ENCODE measurements around the gene ARHGAP9.

The ARHGAP9 gene

GRCh38 chr12:57471661-57472060 lies 8.0 kb downstream of the ARHGAP9 start:
- no peak for DNase-seq

DNA sequence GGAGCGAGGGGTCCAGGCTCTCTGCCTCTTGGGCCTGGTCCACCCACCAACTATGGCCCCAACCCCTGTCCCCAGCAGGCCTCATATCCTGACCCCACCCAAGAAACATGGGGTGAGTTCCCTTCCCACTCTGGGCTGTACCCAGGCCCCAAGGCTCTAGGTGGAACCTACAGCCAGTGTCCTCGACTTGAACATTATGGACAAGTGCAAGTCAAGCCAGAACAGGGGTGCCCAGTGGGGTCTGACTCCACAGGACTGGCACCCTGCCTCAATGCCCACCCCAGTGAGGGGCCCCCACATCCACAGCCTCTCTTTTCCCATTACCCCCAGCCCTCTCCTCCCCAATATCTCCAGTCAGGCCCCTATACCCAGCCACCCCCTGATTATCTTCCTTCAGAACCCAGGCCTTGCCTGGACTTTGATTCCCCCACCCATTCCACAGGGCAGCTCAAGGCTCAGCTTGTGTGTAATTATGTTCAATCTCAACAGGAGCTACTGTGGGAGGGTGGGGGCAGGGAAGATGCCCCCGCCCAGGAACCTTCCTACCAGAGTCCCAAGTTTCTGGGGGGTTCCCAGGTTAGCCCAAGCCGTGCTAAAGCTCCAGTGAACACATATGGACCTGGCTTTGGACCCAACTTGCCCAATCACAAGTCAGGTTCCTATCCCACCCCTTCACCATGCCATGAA lies 8.6 kb downstream of the ARHGAP9 start:
- no peak for DNase-seq

DNA sequence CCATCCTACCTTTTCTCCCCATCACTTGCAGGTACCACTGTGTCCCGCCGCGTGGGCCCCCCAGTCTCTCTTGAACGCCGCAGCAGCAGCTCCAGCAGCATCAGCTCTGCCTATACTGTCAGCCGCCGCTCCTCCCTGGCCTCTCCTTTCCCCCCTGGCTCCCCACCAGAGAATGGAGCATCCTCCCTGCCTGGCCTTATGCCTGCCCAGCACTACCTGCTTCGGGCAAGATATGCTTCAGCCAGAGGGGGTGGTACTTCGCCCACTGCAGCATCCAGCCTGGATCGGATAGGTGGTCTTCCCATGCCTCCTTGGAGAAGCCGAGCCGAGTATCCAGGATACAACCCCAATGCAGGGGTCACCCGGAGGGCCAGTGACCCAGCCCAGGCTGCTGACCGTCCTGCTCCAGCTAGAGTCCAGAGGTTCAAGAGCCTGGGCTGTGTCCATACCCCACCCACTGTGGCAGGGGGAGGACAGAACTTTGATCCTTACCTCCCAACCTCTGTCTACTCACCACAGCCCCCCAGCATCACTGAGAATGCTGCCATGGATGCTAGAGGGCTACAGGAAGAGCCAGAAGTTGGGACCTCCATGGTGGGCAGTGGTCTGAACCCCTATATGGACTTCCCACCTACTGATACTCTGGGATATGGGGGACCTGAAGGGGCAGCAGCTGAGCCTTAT lies 9.2 kb downstream of the ARHGAP9 start:
- no peak for DNase-seq

GRCh38 chr12:57469296-57470164 lies 10.1 kb downstream of the ARHGAP9 start:
- DNase-seq: no peak

DNA sequence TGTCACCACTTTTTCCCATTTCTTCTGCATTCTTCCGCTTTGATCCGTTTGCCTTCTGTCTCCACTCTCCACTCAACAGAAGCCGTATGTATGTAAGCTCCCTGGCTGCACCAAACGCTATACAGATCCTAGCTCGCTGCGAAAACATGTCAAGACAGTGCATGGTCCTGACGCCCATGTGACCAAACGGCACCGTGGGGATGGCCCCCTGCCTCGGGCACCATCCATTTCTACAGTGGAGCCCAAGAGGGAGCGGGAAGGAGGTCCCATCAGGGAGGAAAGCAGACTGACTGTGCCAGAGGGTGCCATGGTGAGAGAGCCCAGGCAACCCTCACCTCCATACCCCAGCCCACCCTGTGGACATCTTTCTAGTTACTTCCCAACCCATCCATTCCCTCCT lies 11.8 kb downstream of the ARHGAP9 start:
- no peak for DNase-seq

DNA sequence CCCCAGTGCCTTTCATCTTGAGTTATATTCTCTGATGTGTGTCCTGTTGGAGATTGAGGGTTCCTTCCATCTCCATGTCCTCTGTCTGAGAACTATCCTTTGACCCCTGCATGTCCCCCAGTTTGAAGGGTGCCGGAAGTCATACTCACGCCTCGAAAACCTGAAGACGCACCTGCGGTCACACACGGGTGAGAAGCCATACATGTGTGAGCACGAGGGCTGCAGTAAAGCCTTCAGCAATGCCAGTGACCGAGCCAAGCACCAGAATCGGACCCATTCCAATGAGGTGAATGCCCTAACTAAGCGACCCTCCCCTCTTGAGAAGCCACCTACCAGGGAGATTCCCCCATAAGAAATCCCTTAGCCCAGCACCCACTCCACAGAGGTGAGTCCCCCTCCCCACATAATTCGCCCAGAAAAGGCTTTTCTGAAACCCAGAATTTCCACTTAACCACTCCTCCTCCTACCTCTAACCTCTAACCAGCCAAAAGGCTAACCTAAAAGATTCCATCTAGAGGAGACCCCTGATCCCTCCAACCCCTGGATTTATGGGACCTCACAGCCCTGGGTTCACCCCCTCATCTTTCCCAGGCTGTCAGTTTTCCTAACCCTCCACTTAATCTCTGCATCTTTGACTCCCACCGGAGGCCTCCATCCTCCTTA lies 12.3 kb downstream of the ARHGAP9 start:
- DNase-seq: no peak

DNA sequence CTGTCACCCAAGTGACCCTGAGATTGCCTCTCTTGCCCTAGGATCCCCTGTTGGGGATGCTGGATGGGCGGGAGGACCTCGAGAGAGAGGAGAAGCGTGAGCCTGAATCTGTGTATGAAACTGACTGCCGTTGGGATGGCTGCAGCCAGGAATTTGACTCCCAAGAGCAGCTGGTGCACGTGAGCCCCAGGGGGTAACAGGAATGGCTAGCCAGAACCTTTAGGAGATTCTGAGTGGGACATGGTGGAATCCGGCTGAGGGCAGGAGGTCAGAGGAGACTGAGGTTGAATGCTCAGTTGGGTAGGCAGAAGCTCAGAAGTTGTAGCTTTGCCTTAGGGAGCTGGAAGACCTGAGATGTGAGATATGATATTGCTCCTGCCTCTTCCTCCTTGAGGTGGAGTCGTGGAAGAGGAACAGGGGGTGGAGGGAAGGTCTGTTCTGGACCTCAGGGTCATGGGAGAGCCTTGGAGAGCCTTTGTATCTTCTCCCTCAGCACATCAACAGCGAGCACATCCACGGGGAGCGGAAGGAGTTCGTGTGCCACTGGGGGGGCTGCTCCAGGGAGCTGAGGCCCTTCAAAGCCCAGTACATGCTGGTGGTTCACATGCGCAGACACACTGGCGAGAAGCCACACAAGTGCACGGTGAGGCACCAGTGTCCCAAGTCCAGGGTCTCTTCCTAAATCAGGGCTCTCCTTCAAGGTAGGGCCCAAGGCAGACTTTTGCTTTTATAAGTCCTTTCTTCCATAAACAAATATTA lies 13.7 kb downstream of the ARHGAP9 start:
- DNase-seq: no peak

GRCh38 chr12:57465030-57465746 lies 14.5 kb downstream of the ARHGAP9 start:
- no peak for DNase-seq

GRCh38 chr12:57464569-57464968 lies 15.1 kb downstream of the ARHGAP9 start:
- no peak for DNase-seq

DNA sequence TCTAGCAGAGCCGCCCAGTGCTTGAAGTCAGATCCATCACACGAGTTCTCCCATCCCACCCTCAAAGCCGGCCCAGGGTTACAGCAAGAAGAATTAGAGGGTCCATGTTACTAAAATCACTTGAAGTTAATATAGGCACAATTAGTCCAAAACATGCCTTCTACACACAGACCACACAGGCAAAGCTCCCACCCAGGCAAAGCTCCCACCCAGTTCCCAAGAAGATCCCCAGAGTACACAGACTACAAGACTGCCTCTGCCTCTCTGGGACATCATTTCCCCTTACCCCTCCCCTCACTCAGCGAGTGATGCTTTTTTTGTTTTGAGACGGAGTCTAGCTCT lies 16.8 kb downstream of the ARHGAP9 start:
- no peak for DNase-seq

GRCh38 chr12:57462251-57462911 lies 17.3 kb downstream of the ARHGAP9 start:
- DNase-seq: peak; percentile 98

GRCh38 chr12:57461917-57462250 lies 17.8 kb downstream of the ARHGAP9 start:
- DNase-seq: peak; percentile 50

DNA sequence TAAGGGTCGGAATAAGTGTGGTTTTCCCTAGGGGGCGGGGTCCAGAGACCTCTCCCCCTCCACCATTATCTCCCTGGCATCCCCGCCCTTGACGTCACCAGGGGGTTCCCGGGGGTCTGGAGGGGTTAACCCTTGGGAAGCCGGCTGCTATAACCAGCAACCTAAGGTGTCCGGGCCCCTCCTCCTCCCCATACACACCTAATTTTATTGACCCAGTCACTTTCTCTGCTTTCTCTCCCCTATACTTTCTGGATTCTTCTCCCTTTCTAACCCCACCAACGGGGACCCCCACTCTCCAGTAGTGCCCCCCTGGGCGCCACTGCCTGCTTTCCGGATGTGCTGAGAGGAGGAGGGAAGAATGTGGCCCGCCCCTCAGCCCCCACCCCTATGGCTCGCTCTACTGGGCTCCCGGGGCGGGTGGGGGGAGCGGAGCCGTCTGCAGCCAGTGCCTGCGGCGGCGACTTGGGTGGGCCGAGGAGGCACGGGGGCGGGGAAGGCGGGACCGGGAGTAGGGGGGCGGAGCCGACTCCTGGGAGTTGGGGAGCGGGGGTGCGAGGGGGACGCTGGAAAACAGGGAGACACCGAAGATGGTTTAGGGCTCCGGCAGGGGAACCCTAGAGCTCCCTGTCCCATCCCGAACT lies 18.3 kb downstream of the ARHGAP9 start:
- peak; percentile 50 for DNase-seq

GRCh38 chr12:57460841-57461275 lies 18.8 kb downstream of the ARHGAP9 start:
- no peak for DNase-seq

DNA sequence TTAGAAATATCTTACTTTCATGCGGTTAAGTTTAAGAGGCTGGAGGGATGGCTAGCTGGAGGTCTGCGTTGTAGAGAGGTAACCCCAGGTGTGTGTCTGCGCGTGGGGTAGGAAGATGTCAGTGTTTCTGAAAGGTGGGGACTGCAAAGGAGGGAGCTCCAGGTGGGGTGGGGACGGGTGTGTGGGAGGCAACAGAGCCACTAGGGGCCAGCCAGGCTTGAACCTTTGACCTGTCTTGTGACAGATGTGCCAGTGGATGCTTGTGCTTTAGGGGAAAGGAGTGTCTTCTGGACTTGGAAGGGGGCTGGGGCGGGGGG lies 19.2 kb downstream of the ARHGAP9 start:
- DNase-seq: peak; percentile 56

DNA sequence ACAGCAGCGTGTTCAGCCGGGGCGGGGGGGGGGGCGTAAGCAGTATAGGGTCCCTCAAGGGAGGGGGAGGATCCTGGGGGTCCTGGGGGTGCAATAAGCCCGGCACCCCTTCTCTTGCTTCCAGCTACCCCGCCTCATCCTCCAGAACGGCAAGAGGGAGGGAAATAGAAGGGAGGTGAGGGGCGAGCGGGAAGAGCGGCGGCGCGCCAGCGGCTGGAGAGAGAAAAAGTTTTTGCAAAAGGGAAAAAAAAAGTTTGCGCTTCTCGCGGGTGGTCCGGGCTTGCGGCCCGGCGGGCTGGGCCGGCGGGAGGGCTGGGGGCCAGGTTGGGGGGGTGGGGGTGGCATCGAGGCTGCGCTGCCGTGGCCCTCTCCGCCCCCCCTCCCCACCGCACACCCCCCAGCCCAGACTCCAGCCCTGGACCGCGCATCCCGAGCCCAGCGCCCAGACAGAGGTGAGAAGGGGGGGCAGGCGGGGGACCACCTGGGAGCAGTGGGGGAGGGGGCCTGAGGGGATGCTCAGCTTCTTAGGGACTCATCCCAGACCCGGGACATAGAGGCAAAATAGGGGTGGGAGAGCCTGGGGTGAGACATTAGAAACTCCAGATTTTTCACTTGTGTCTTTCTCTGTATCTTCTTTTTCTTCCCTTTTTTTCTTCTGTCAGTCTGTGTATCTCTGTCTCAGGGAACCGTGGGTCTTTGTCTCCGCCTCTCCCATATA lies 19.8 kb downstream of the ARHGAP9 start, which contains the start of gene GLI1:
Gene GLI1 (plus strand): TSS at position 36 of the 718 bp plus-strand sequence. CDS start 3,907 bp downstream, outside the sequence.
- peak; percentile 56 for DNase-seq

- DNase-seq: peak; percentile 97
These were observed 20.5 kb downstream of the ARHGAP9 start for GRCh38 chr12:57459055-57459749.

GRCh38 chr12:57458665-57459054 lies 21.0 kb downstream of the ARHGAP9 start:
- DNase-seq: no peak

DNA sequence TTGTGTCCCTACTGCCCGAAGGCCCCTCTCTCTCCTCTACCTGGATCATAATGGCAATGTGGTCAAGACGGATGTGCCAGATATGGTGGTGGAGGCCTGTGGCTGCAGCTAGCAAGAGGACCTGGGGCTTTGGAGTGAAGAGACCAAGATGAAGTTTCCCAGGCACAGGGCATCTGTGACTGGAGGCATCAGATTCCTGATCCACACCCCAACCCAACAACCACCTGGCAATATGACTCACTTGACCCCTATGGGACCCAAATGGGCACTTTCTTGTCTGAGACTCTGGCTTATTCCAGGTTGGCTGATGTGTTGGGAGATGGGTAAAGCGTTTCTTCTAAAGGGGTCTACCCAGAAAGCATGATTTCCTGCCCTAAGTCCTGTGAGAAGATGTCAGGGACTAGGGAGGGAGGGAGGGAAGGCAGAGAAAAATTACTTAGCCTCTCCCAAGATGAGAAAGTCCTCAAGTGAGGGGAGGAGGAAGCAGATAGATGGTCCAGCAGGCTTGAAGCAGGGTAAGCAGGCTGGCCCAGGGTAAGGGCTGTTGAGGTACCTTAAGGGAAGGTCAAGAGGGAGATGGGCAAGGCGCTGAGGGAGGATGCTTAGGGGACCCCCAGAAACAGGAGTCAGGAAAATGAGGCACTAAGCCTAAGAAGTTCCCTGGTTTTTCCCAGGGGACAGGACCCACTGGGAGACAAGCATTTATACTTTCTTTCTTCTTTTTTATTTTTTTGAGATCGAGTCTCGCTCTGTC lies 22.8 kb downstream of the ARHGAP9 start:
- DNase-seq: no peak
